ENCODE data around the gene ATP5PO.

GRCh38 chr21:33894736-33895288 is 20.8 kb downstream of the ATP5PO start:
- TF ChIP-seq CTCF (IDR thresholded peaks at IDR 0.05; ENCODE audit: poor library complexity) (peak; percentile 86), EZH2 (IDR thresholded peaks at IDR 0.05; ENCODE audit: borderline replicate concordance) (no peak), EZH2phosphoT487 (IDR thresholded peaks at IDR 0.05; ENCODE audit: low read depth, severe bottlenecking, unreplicated experiment) (no peak)

All from hepatocyte (in vitro differentiated cells).